ENCODE measurements around the gene FRAS1. TPM values are rescaled to one million over a fixed set of nuclear protein-coding genes. Genes with fewer than 3 reads are reported as not detected.

Gene FRAS1
- total RNA-seq, 2 experiments from 2014 or later = 0.04 to 0.24 TPM

Other genes with a start within 250 kb of the FRAS1 start
- gene CNOT6L, start 238.0 kb upstream of the FRAS1 start, total RNA-seq = 10 to 100 TPM; 85.1 to 88.8 TPM
- 100 to 1,000 TPM; 103 to 112 TPM for gene MRPL1, start 194.5 kb upstream of the FRAS1 start, total RNA-seq